Smooth muscle cell (in vitro differentiated cells): ENCODE results near the gene ENOX1. TPM values are rescaled to one million over a fixed set of nuclear protein-coding genes. Genes with fewer than 3 reads are reported as not detected.

ENCODE experiments used
- DNase-seq: peaks from one replicate; lab custom pipeline; 2025; ENCODE audit not compliant: unreplicated experiment; lab: John Stamatoyannopoulos, UW
- H2AFZ ChIP-seq: fragments of 200-600 bp; sonication (generic); 2 replicates; pipeline ENCODE4 v1.6.0; 2016; ENCODE audit warnings: antibody characterized with exemption, low read depth, mild to moderate bottlenecking
- H3F3A ChIP-seq: fragments of 200-600 bp; sonication (generic); 2 replicates; pipeline ENCODE4 v1.6.0; 2017; ENCODE audit warnings: antibody characterized with exemption, low read depth
- H3K27ac ChIP-seq: fragments of 200-600 bp; sonication (generic); 2 replicates; pipeline ENCODE4 v1.5.1; 2016; ENCODE audit warnings: low read depth, mild to moderate bottlenecking
- H3K27me3 ChIP-seq: fragments of 200-600 bp; sonication (generic); 2 replicates; pipeline ENCODE4 v1.6.1; 2016; ENCODE audit warnings: low read depth, mild to moderate bottlenecking
- H3K36me3 ChIP-seq: fragments of 200-600 bp; sonication (generic); 2 replicates; pipeline ENCODE4 v1.5.1; 2016; ENCODE audit warnings: low read depth
- H3K4me1 ChIP-seq: fragments of 200-600 bp; sonication (generic); 2 replicates; pipeline ENCODE4 v1.5.1; 2016; ENCODE audit warnings: low read depth
- H3K4me2 ChIP-seq: fragments of 200-600 bp; sonication (generic); 2 replicates; pipeline ENCODE4 v1.6.0; 2016; ENCODE audit warnings: mild to moderate bottlenecking
- H3K4me3 ChIP-seq: fragments of 200-600 bp; sonication (generic); 2 replicates; pipeline ENCODE4 v1.5.1; 2016; ENCODE audit warnings: mild to moderate bottlenecking
- H3K79me2 ChIP-seq: fragments of 200-600 bp; sonication (generic); 2 replicates; pipeline ENCODE4 v1.6.0; 2016; ENCODE audit warnings: low read depth, mild to moderate bottlenecking
- H3K9ac ChIP-seq: fragments of 200-600 bp; sonication (generic); 2 replicates; pipeline ENCODE4 v1.6.0; 2016; ENCODE audit warnings: low read depth
- H3K9me3 ChIP-seq: fragments of 200-600 bp; sonication (generic); replicated peaks from 2 replicates; pipeline ENCODE4 v1.5.1; 2016; ENCODE audit warnings: low read depth
- H4K20me1 ChIP-seq: fragments of 200-600 bp; sonication (generic); 2 replicates; pipeline ENCODE4 v1.6.0; 2016; ENCODE audit warnings: low read depth
- WGBS: methylation state at CpG from one replicate; pipeline ENCODE4 v1.1.7; 2016; ENCODE audit warnings: low lambda C conversion rate; 5-methylcytosine and 5-hydroxymethylcytosine counted together
- polyA plus RNA-seq: library from polyadenylated mRNA; unstranded; fragments of >200 nt; fragmentation: Nextera tagmentation; extraction: Ambion mirVana; gene quantifications from 2 replicates; pipeline ENCODE4 v1.2.1, GENCODE V29; 2016
- total RNA-seq: library from RNA; depleted of rRNA; stranded (reverse); fragments of >200 nt; gene quantifications from 2 replicates; pipeline ENCODE4 v1.2.3, GENCODE V29; 2014
- TF ChIP-seq, protein P1 (sequence below): fragments of 200-600 bp; sonication (generic); IDR thresholded peaks from 2 replicates; pipeline ENCODE4 v1.5.1; 2017; ENCODE audit warnings: borderline replicate concordance, mild to moderate bottlenecking, antibody characterized with exemption; ENCODE audit not compliant: insufficient read depth, poor library complexity, severe bottlenecking

The ENOX1 gene
- total and polyA plus RNA-seq, 2 experiments from 2014 or later = 1.9 to 2.6 TPM

GRCh38 chr13:43408274-43408673 lies 378.5 kb downstream of the ENOX1 start:
- H3K4me3 ChIP-seq = no peak overlapping the region
- H3F3A ChIP-seq = no peaks in the 10 kb centered on the region
- no peaks in the 10 kb centered on the region for H4K20me1 ChIP-seq
- no peak overlapping the region for H2AFZ ChIP-seq
- no peaks in the 10 kb centered on the region for H3K36me3 ChIP-seq
- TF ChIP-seq, protein P1, sequence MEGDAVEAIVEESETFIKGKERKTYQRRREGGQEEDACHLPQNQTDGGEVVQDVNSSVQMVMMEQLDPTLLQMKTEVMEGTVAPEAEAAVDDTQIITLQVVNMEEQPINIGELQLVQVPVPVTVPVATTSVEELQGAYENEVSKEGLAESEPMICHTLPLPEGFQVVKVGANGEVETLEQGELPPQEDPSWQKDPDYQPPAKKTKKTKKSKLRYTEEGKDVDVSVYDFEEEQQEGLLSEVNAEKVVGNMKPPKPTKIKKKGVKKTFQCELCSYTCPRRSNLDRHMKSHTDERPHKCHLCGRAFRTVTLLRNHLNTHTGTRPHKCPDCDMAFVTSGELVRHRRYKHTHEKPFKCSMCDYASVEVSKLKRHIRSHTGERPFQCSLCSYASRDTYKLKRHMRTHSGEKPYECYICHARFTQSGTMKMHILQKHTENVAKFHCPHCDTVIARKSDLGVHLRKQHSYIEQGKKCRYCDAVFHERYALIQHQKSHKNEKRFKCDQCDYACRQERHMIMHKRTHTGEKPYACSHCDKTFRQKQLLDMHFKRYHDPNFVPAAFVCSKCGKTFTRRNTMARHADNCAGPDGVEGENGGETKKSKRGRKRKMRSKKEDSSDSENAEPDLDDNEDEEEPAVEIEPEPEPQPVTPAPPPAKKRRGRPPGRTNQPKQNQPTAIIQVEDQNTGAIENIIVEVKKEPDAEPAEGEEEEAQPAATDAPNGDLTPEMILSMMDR = no peak
- no peaks in the 10 kb centered on the region for H3K4me1 ChIP-seq
- WGBS = 70% methylated on average over 3 of the region's 3 CpGs
- no peak overlapping the region for H3K4me2 ChIP-seq
- no peak overlapping the region for H3K9ac ChIP-seq
- DNase-seq = no peak
- H3K9me3 ChIP-seq = no peaks in the 10 kb centered on the region
- no peaks in the 10 kb centered on the region for H3K27me3 ChIP-seq
- H3K27ac ChIP-seq = no peak overlapping the region
- H3K79me2 ChIP-seq = no peaks in the 10 kb centered on the region

GRCh38 chr13:43407023-43407581 lies 379.7 kb downstream of the ENOX1 start:
- Histone ChIP-seq H3K27me3 (no peaks in the 10 kb centered on the region), H3K9ac (no peak overlapping the region), H3K4me1 (no peaks in the 10 kb centered on the region), H3K36me3 (no peaks in the 10 kb centered on the region), H3K4me3 (no peak overlapping the region), H3K9me3 (no peaks in the 10 kb centered on the region), H2AFZ (no peak overlapping the region), H3K27ac (no peak overlapping the region), H3K79me2 (no peaks in the 10 kb centered on the region), H3K4me2 (no peak overlapping the region), H3F3A (no peaks in the 10 kb centered on the region), H4K20me1 (no peaks in the 10 kb centered on the region)
- TF ChIP-seq, protein P1 = no peak
- no peak for DNase-seq
- 98% methylated on average over 5 of the region's 5 CpGs for WGBS

GRCh38 chr13:43405457-43405856 lies 381.3 kb downstream of the ENOX1 start:
- Histone ChIP-seq H3K9ac (no peak overlapping the region), H3K36me3 (no peaks in the 10 kb centered on the region), H3K27ac (no peak overlapping the region), H3K4me2 (no peak overlapping the region), H3K9me3 (no peaks in the 10 kb centered on the region), H3K27me3 (no peaks in the 10 kb centered on the region), H2AFZ (no peak overlapping the region), H3K79me2 (no peaks in the 10 kb centered on the region), H3K4me1 (no peaks in the 10 kb centered on the region), H4K20me1 (no peaks in the 10 kb centered on the region), H3K4me3 (no peak overlapping the region), H3F3A (no peaks in the 10 kb centered on the region)
- no peak for DNase-seq
- TF ChIP-seq, protein P1 = no peak
- 64% methylated on average over 1 of the region's 1 CpG for WGBS

GRCh38 chr13:43402380-43402779 lies 384.4 kb downstream of the ENOX1 start:
- DNase-seq = no peak
- TF ChIP-seq, protein P1 = no peak
- H3K36me3 ChIP-seq = no peaks in the 10 kb centered on the region
- no peaks in the 10 kb centered on the region for H3F3A ChIP-seq
- WGBS = 97% methylated on average over 1 of the region's 1 CpG
- H3K27me3 ChIP-seq = no peaks in the 10 kb centered on the region
- no peak overlapping the region for H3K9ac ChIP-seq
- H3K4me2 ChIP-seq = no peak overlapping the region
- no peak overlapping the region for H3K4me3 ChIP-seq
- H2AFZ ChIP-seq = no peak overlapping the region
- no peaks in the 10 kb centered on the region for H3K9me3 ChIP-seq
- no peaks in the 10 kb centered on the region for H3K79me2 ChIP-seq
- no peaks in the 10 kb centered on the region for H4K20me1 ChIP-seq
- H3K4me1 ChIP-seq = no peaks in the 10 kb centered on the region
- H3K27ac ChIP-seq = no peak overlapping the region
